Mesodermal cell (in vitro differentiated cells): ENCODE measurements around the gene STAG1.
"Not testable (repeated sequence)": the region's sequence is repeated elsewhere in the genome, so short reads cannot be mapped to it uniquely, and the experiment has no call there.

Source experiments
- H3K27ac ChIP-seq: 2 replicates; pipeline ENCODE4 v1.7.0; 2013; ENCODE audit warnings: mild to moderate bottlenecking, low read depth, low read length, moderate library complexity; ENCODE audit not compliant: severe bottlenecking
- H3K36me3 ChIP-seq: 2 replicates; pipeline ENCODE4 v1.7.1; 2013; ENCODE audit warnings: mild to moderate bottlenecking, low read length, moderate library complexity; ENCODE audit not compliant: control insufficient read depth, insufficient read depth
- H3K4me1 ChIP-seq: one replicate; pipeline ENCODE4 v1.7.1; 2013; ENCODE audit warnings: mild to moderate bottlenecking, low read length; ENCODE audit not compliant: insufficient read depth, control insufficient read depth, poor library complexity, severe bottlenecking
- H3K4me3 ChIP-seq: 2 replicates; pipeline ENCODE4 v1.7.0; 2013; ENCODE audit warnings: low read length, control low read depth, mild to moderate bottlenecking; ENCODE audit not compliant: insufficient read depth, poor library complexity, severe bottlenecking; ENCODE audit errors: extremely low read depth
- H3K9me3 ChIP-seq: 2 replicates; pipeline ENCODE4 v1.7.1; 2013; ENCODE audit warnings: mild to moderate bottlenecking, low read length, moderate library complexity; ENCODE audit not compliant: control insufficient read depth
- WGBS, 2 experiments: methylation state at CpG; one replicate each; pipeline ENCODE4 v1.1.5; 2013; ENCODE audit warnings: missing lambda C conversion rate in 2 of 2; ENCODE audit not compliant: insufficient coverage in 2 of 2; 5-methylcytosine and 5-hydroxymethylcytosine counted together

STAG1 gene

DNA sequence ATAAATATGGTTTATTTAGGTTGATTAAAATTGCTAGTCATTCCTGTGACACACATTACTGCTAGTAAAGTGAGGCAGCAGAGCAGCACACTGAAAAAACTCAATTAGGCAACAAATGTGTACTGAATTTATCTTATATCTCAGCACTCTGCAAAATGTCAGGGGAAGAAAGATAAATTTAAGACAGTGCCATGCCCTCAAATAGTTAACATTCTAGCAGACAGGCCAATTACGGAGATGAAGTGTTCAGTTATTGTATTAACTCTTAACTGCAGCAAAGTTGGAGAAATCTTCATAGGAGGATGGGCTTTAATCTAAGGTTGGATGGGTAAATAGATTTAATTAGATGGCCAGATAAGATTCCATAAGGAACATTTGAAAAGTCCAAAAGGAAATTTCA, 374.2 kb downstream of the STAG1 start:
- Histone ChIP-seq H3K27ac (no peak overlapping the region), H3K9me3 (no peaks in the 10 kb centered on the region), H3K36me3 (peaks cover 11% of the 10 kb centered on the region), H3K4me3 (no peak overlapping the region), H3K4me1 (no peaks in the 10 kb centered on the region)
- no CpG with 5 or more reads among the region's 1 CpG for WGBS, 2 experiments

DNA sequence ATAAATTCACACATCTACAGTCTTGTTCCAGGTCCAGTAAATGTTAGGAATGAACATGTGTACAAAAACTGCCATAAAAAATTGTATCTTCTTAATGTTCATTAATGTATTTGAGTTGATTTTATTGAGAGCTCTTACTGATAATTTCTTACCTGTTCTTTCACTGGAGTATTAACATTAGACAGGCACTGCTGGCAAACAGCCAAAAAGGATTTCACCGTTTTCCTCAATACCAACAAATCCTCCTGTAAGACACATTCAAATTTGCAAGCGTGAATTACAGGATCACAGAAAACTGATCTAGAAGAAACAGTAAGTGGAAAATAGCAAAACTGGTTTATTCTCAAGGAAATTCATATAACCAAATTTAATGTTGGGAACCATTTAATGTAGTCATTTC, 374.7 kb downstream of the STAG1 start:
- no peak overlapping the region for H3K4me3 ChIP-seq
- H3K4me1 ChIP-seq: no peaks in the 10 kb centered on the region
- H3K27ac ChIP-seq: no peak overlapping the region
- no peaks in the 10 kb centered on the region for H3K9me3 ChIP-seq
- H3K36me3 ChIP-seq: peaks cover 11% of the 10 kb centered on the region
- no CpG with 5 or more reads among the region's 2 CpGs for WGBS, 2 experiments

DNA sequence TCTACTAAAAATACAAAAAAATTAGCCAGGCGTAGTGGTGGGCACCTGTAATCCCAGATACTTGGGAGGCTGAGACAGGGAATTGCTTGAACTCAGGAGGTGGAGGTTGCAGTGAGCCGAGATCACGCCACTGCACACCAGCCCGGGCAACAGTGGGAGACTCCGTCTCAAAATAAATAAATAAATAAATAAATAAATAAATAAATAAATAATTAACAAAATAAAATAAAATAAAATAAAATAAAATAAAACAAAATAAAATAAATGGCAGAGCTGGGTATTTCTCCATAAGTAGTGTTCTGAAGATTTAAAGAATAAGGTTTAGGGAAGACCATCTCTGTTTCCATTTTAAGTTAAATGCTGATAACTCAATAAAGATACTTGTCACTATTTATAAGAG, 376.4 kb downstream of the STAG1 start:
- WGBS, 2 experiments: 100% methylated on average over 1 of the region's 5 CpGs
- not testable (repeated sequence) for H3K9me3 ChIP-seq, H3K4me3 ChIP-seq

DNA sequence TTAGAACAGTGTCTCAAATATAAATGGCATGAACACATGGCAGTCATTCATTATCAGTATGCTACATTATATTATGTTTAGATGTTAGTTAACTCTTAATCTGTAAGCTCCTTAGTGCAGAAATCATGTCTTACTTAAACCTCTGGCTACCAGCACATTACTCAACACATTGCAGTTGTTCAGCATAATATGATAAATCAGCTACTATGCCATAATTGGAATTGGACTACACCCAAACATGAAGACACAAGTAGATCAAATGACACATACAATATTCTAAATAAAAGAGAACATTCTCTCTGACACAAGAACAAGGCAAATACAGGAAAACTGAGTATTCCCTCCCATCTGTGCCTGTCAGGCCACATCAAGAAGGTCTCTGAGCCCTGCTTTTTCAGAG, 385.9 kb downstream of the STAG1 start:
- Histone ChIP-seq H3K4me1 (no peaks in the 10 kb centered on the region), H3K4me3 (no peak overlapping the region), H3K9me3 (no peaks in the 10 kb centered on the region), H3K36me3 (peaks cover 13% of the 10 kb centered on the region), H3K27ac (no peak overlapping the region)

More for the DNA sequence above, 376.4 kb downstream of the STAG1 start:
- H3K27ac ChIP-seq, H3K4me1 ChIP-seq, H3K36me3 ChIP-seq: not testable (repeated sequence)

DNA sequence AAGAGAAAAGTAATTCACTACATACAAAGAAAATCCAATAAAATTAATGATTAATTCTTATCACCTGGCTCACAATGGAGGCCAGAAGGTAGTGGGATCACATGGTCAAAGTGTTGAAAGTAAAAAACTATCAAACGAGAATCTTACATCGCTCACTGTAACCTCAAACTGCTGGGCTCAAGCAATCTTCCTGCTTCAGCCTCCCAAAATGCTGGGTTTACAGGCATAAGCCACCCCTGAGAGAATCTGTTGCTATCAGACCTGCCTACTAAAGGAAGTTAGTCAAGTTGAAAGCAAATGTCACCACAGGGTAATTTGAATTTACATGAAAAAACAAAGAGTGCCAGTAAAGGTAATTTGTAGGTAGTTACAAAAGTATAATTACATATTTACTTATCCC, 398.7 kb downstream of the STAG1 start:
- H3K27ac ChIP-seq: no peak overlapping the region
- H3K9me3 ChIP-seq: peaks cover 2% of the 10 kb centered on the region
- H3K4me3 ChIP-seq: no peak overlapping the region
- peaks cover 17% of the 10 kb centered on the region for H3K4me1 ChIP-seq
- peaks cover 16% of the 10 kb centered on the region for H3K36me3 ChIP-seq
- WGBS, 2 experiments: 80% methylated on average over 1 of the region's 2 CpGs; no CpG with 5 or more reads in 1 of the 2 experiments

DNA sequence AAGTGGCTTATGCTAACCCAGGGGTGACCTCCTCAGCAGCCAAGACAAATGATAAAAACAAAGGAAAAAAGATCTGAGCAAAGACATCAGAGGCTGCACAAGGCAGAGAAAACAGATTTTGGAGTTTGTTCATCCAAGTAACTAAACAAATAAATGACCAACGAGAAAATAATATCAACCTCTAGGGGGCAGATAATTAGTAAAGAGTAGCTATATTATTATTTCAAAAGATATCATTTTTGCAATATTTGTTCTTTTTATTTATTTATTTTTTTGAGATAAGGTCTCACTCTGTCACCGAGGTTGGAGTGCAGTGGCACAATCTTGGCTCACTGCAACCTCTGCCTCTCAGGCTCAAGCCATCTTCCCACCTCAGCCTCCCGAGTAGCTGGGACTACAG, 400.3 kb downstream of the STAG1 start:
- no peak overlapping the region for H3K4me3 ChIP-seq
- peaks cover 15% of the 10 kb centered on the region for H3K36me3 ChIP-seq
- H3K9me3 ChIP-seq: peaks cover 2% of the 10 kb centered on the region
- H3K27ac ChIP-seq: peak overlapping the region; percentile 56
- H3K4me1 ChIP-seq: peaks cover 17% of the 10 kb centered on the region
- WGBS, 2 experiments: no CpG with 5 or more reads among the region's 3 CpGs

DNA sequence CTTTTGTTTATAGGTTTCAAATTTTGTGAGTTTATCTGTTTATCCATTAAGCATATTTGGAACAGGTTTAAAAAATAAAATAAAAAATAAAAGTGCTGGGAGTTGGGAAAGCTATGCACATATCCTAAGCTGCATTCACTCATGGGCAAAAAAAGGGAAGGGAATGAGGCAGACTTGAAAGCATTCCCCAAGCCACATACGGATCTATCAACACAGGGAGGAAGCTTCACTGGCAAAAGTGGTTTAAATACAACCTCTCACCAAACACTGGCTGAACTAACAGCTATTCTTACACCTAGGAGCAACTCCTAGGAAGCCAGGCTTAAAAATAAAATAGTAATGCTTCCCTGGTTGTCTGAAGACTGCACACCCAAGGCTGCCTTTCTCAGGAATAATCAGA, 400.8 kb downstream of the STAG1 start:
- no CpG with 5 or more reads among the region's 1 CpG for whole genome bisulfite sequencing, 2 experiments
- H3K4me3 ChIP-seq: no peak overlapping the region
- peaks cover 17% of the 10 kb centered on the region for H3K4me1 ChIP-seq
- peaks cover 13% of the 10 kb centered on the region for H3K36me3 ChIP-seq
- H3K27ac ChIP-seq: peak overlapping the region; percentile 56
- peaks cover 2% of the 10 kb centered on the region for H3K9me3 ChIP-seq

DNA sequence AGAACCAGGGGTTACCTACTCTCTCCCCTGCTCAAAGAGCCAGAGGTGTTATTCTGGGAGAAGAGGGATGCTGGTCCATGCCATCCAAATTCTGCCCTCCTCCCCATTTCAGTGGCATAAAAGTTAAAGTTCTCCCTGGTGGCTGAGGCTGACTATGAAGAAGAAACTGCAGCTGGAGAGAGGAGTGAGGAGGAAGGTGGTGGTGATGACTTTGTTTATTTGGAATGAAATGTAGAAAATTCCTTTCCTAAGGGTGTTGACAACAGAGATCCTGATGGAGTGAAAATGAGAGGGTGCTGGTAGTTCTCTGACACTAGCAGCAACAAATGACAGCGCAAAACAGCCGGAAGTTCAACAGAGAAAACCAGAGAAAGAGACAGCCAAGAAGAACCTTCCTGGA, 401.6 kb downstream of the STAG1 start:
- Histone ChIP-seq H3K36me3 (peaks cover 6% of the 10 kb centered on the region), H3K9me3 (no peaks in the 10 kb centered on the region), H3K4me3 (no peak overlapping the region), H3K27ac (peak overlapping the region; percentile 61), H3K4me1 (peaks cover 17% of the 10 kb centered on the region)
- WGBS, 2 experiments: 83% methylated on average over 2 of the region's 2 CpGs; no CpG with 5 or more reads in 1 of the 2 experiments

DNA sequence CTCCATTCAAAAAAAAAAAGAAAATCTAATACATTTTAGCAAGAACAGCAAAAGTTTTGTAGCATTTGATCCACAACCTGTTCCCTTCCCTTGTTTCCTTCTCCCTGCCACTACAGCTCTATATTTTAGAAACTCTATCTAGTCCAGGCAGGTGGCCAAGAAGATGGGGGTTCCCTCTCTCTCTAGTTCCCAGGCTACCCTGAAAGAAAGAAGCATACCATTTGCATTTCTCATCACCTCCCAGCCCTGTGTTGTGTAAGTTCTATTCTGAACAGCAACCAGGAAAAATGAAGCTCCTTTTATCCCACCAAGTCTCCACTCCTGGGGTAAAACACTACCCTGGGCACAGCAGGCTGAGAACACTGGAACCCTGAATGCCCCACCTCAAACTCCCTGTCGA, 402.0 kb downstream of the STAG1 start:
- Histone ChIP-seq H3K4me3 (no peak overlapping the region), H3K27ac (peak overlapping the region; percentile 61)

DNA sequence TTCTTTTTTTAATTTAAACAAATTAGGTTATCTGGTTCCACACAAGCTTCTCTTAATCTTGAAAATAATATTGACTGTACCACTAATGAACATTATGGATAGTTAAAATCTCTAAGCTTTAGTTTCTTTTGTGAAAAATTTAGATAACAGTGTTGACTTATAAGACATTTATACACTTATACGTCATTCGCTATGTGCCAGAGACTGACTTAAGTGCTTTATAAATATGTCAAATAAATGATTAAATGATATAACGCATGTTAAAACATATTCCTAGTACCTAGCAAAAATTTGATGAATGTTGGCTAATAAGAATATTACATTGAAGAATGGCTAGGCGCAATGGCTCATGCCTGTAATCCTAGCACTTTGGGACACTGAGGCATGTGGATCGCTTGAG, 405.7 kb downstream of the STAG1 start:
- peaks cover 18% of the 10 kb centered on the region for H3K36me3 ChIP-seq
- H3K4me3 ChIP-seq: no peak overlapping the region
- no peaks in the 10 kb centered on the region for H3K9me3 ChIP-seq
- no peak overlapping the region for H3K27ac ChIP-seq
- H3K4me1 ChIP-seq: peaks cover 21% of the 10 kb centered on the region
- 93 to 100% methylated on average over 2 of the region's 5 CpGs for WGBS, 2 experiments

More for the DNA sequence above, 402.0 kb downstream of the STAG1 start:
- WGBS, 2 experiments: no CpG with 5 or more reads among the region's 1 CpG
- Histone ChIP-seq H3K36me3 (peaks cover 6% of the 10 kb centered on the region), H3K4me1 (peaks cover 17% of the 10 kb centered on the region), H3K9me3 (no peaks in the 10 kb centered on the region)

DNA sequence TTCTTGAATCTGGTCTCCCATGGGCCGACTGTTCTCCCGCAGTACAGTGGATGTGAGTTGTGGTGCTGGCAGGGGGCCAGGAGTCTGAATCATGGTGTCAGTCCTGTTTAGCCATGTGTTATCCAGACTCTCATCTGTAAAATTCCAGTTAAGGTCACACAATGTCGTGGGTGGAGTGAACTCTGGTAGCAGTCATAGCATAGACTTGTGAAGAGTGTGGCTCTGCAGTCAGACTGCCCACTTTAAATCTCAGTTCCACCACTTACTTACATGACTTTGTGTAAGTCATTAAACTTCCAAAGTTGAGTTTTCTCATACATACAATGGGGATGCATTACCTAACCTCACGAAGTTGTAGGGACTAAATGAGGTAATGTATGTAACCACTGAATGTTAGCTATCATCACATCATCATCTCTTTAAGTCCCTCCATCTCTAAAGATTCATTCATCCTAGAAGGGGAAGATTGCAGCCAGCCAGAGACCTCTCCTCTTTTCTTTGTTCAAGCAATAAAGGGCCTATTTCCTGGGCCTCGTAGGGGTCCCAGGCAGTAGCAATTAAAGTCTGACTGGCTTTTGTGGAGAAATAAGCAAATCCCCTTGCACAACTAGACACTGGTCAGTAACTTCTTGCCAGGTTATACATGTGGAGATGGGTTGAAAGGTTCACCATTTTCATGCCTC, 408.2 kb downstream of the STAG1 start:
- peaks cover 41% of the 10 kb centered on the region for H3K36me3 ChIP-seq
- H3K27ac ChIP-seq: peak overlapping the region; percentile 75
- H3K9me3 ChIP-seq: no peaks in the 10 kb centered on the region
- 88 to 95% methylated on average over 2 of the region's 5 CpGs for WGBS, 2 experiments
- H3K4me3 ChIP-seq: no peak overlapping the region
- peaks cover 7% of the 10 kb centered on the region for H3K4me1 ChIP-seq
